ENCODE measurements around the gene MKNK1.

DNA sequence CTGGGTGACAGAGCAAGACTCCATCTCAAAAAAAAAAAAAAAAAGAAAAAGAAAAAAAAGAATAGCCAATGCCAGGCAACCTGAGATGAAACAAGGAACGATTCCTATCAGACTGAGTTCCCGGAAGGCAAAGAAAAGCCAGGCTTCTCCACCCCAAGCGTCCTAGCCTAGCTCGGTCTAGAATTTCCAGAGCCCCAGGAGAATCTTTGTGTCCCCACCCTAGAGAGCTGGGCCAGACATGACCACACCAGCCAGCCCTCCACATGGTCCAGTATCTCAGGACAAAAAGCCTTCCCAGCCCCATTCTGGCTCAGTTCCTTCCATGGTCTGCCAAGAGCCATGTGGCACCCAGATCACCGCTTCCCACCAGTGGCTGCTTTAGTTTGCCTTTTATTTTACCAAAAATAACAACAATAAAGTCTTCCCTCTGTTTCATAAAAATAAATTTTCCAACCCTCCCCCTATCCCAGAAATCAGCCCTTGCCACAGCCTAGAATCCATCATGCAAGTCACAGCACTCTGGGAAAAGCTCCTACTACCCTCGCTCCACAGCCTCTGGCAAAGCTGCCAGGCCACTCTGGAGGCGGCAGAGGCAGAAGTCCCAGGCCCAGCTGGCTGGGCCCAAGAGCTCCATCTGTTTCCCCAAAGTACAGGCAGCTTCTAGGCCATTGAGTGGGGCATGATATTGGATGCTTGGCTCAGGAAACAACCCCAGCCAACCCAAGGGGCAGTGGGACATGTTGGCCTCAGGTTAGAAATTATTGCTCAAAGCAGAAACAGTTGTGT, 3.5 kb upstream of the MKNK1 start:
- no peak for TF ChIP-seq POLR2A (IDR thresholded peaks at IDR 0.05)
- TF ChIP-seq, protein P1, sequence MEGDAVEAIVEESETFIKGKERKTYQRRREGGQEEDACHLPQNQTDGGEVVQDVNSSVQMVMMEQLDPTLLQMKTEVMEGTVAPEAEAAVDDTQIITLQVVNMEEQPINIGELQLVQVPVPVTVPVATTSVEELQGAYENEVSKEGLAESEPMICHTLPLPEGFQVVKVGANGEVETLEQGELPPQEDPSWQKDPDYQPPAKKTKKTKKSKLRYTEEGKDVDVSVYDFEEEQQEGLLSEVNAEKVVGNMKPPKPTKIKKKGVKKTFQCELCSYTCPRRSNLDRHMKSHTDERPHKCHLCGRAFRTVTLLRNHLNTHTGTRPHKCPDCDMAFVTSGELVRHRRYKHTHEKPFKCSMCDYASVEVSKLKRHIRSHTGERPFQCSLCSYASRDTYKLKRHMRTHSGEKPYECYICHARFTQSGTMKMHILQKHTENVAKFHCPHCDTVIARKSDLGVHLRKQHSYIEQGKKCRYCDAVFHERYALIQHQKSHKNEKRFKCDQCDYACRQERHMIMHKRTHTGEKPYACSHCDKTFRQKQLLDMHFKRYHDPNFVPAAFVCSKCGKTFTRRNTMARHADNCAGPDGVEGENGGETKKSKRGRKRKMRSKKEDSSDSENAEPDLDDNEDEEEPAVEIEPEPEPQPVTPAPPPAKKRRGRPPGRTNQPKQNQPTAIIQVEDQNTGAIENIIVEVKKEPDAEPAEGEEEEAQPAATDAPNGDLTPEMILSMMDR (IDR thresholded peaks at IDR 0.05), result no peak
- no peak for TF ChIP-seq POLR2AphosphoS5 (IDR thresholded peaks at IDR 0.05)

Data from stomach (tissue), 4 donors.